HG02759 (cell line): ENCODE results near the gene TBC1D16.
"Not testable (repeated sequence)": the region's sequence is repeated elsewhere in the genome, so short reads cannot be mapped to it uniquely, and the experiment has no call there.

ENCODE experiments used
- ATAC-seq: cut with Tn5 transposase; IDR thresholded peaks from one replicate; pipeline ENCODE4 v1.9.1; 2021; ENCODE audit warnings: mild to moderate bottlenecking, moderate library complexity; ENCODE audit not compliant: unreplicated experiment

Gene TBC1D16

GRCh38 chr17:80053102-80053501, 17.4 kb upstream of the TBC1D16 start:
- ATAC-seq = no peak

- ATAC-seq = no peak
These were observed 16.0 kb upstream of the TBC1D16 start for GRCh38 chr17:80051681-80052080.

GRCh38 chr17:80050706-80051105, 15.0 kb upstream of the TBC1D16 start:
- no peak for ATAC-seq

- no peak for ATAC-seq
These were observed 14.3 kb upstream of the TBC1D16 start for GRCh38 chr17:80049986-80050385.

GRCh38 chr17:80047176-80047575, 11.5 kb upstream of the TBC1D16 start:
- ATAC-seq = no peak

- not testable (repeated sequence) for ATAC-seq
These were observed 11.0 kb upstream of the TBC1D16 start for GRCh38 chr17:80046709-80047108.

- no peak for ATAC-seq
These were observed 10.0 kb upstream of the TBC1D16 start for GRCh38 chr17:80045703-80046102.

GRCh38 chr17:80043963-80044362, 8.3 kb upstream of the TBC1D16 start:
- no peak for ATAC-seq

- no peak for ATAC-seq
These were observed 1.2 kb upstream of the TBC1D16 start for GRCh38 chr17:80036715-80037477.

- peak; percentile 77 for ATAC-seq
These were observed 454 bp upstream of the TBC1D16 start, which contains the start of gene CCDC40 for GRCh38 chr17:80035937-80036714. TSS of gene CCDC40 (plus strand) at chr17:80036642. CDS start at chr17:80036663, 21 bp downstream.

GRCh38 chr17:80034791-80035686, 633 bp downstream of the TBC1D16 start:
- peak; percentile 17 for ATAC-seq

GRCh38 chr17:80033840-80034239, 1.8 kb downstream of the TBC1D16 start:
- ATAC-seq = no peak

- ATAC-seq = no peak
These were observed 3.0 kb downstream of the TBC1D16 start for GRCh38 chr17:80032614-80033171.

GRCh38 chr17:80031691-80032430, 3.8 kb downstream of the TBC1D16 start:
- no peak for ATAC-seq

GRCh38 chr17:80030730-80031410, 4.8 kb downstream of the TBC1D16 start:
- no peak for ATAC-seq

GRCh38 chr17:80029258-80029974, 6.3 kb downstream of the TBC1D16 start:
- no peak for ATAC-seq

- no peak for ATAC-seq
These were observed 7.6 kb downstream of the TBC1D16 start for GRCh38 chr17:80028030-80028429.

GRCh38 chr17:80027043-80027435, 8.6 kb downstream of the TBC1D16 start:
- no peak for ATAC-seq
